GM12878 (cell line): ENCODE results near the gene ARHGEF3. TPM values are rescaled to one million over a fixed set of nuclear protein-coding genes. Genes with fewer than 3 reads are reported as not detected.
A peak's percentile ranks its signal among the peaks of the same experiment; 100 is the strongest.

ENCODE experiments used
- BCLAF1 ChIP-seq: fragments of 450-650 bp; IDR thresholded peaks from 2 replicates; pipeline ENCODE4 v1.6.1; 2017; ENCODE audit warnings: antibody characterized with exemption, mild to moderate bottlenecking, moderate library complexity
- LARP7 ChIP-seq: fragments of 450-650 bp; IDR thresholded peaks from 2 replicates; pipeline ENCODE4 v1.6.1; 2017; ENCODE audit warnings: mild to moderate bottlenecking
- MEF2B ChIP-seq: fragments of 450-650 bp; IDR thresholded peaks from 2 replicates; pipeline ENCODE4 v1.6.1; 2018; ENCODE audit warnings: mild to moderate bottlenecking, moderate library complexity; ENCODE audit not compliant: partially characterized antibody, poor library complexity, severe bottlenecking
- MTA3 ChIP-seq: IDR thresholded peaks from 2 replicates; pipeline ENCODE4 v1.6.1; 2012; ENCODE audit warnings: low read length, inconsistent platforms, borderline replicate concordance
- MYC ChIP-seq: IDR thresholded peaks from 2 replicates; pipeline ENCODE4 v1.6.1; 2011; ENCODE audit warnings: mild to moderate bottlenecking, low read length, moderate library complexity, inconsistent platforms; ENCODE audit not compliant: insufficient read depth, insufficient replicate concordance, insufficient read length, severe bottlenecking
- NR2C1 ChIP-seq: fragments of 450-650 bp; IDR thresholded peaks from 2 replicates; pipeline ENCODE4 v1.6.1; 2017; ENCODE audit warnings: antibody characterized with exemption, mild to moderate bottlenecking, moderate library complexity
- RB1 ChIP-seq: fragments of 450-650 bp; formaldehyde crosslinking; IDR thresholded peaks from 2 replicates; pipeline ENCODE4 v1.6.1; 2017; ENCODE audit warnings: mild to moderate bottlenecking, borderline replicate concordance
- RFX5 ChIP-seq: IDR thresholded peaks from 2 replicates; pipeline ENCODE4 v1.6.1; 2011; ENCODE audit warnings: low read depth, low read length, improper control_type of control experiment
- SMAD5 ChIP-seq: IDR thresholded peaks from 2 replicates; pipeline ENCODE4 v1.6.1; 2016; ENCODE audit warnings: antibody characterized with exemption, low read depth
- TARDBP ChIP-seq: IDR thresholded peaks from 2 replicates; pipeline ENCODE4 v1.6.1; 2016; ENCODE audit warnings: borderline replicate concordance
- USF2 ChIP-seq: IDR thresholded peaks from 2 replicates; pipeline ENCODE4 v1.6.1; 2011; ENCODE audit warnings: low read depth, low read length, improper control_type of control experiment, borderline replicate concordance
- ZNF217 ChIP-seq: fragments of 450-650 bp; IDR thresholded peaks from 2 replicates; pipeline ENCODE4 v1.6.1; 2017; ENCODE audit warnings: antibody characterized with exemption, mild to moderate bottlenecking
- ZNF274 ChIP-seq: IDR thresholded peaks from one replicate; pipeline ENCODE4 v1.8.0; 2011; ENCODE audit not compliant: insufficient read length, insufficient read depth
- ZSCAN29 ChIP-seq: fragments of 450-650 bp; IDR thresholded peaks from 2 replicates; pipeline ENCODE4 v1.6.1; 2017; ENCODE audit warnings: mild to moderate bottlenecking, moderate library complexity
- polyA plus RNA-seq, 11 experiments: library from polyadenylated mRNA; depleted of rRNA in 4 of 11; unstranded in 6 of 11; stranded (reverse) in 5 of 11; fragments of >200 nt; fragmentation: Nextera tagmentation in 4 of 11; fragmentation: Illumina TruSeq in 1 of 11; extraction: Ambion mirVana in 4 of 11; extraction: Trizol in 1 of 11; gene quantifications; 1 replicate in 1 of 11; 2 replicates in 10 of 11; pipeline versions ENCODE4 v1.2.1 to v1.2.3, GENCODE V29; 2011 to 2016; ENCODE audit warnings: inconsistent platforms in 2 of 11, missing spikeins in 2 of 11, low read depth in 1 of 11
- total RNA-seq, 4 experiments: library from RNA; depleted of rRNA in 3 of 4; stranded (reverse); fragments of >200 nt in 3 of 4; fragmentation: Illumina TruSeq in 1 of 4; extraction: Trizol in 1 of 4; gene quantifications; 2 replicates each; pipeline versions ENCODE4 v1.2.1 to v1.2.3, GENCODE V29; 2013 to 2021
- TF ChIP-seq, protein P1 (sequence below): fragments of 150-350 bp; IDR thresholded peaks from 2 replicates; pipeline ENCODE4 v1.6.1; 2014; ENCODE audit warnings: mild to moderate bottlenecking, low read depth, low read length
- TF ChIP-seq, protein P2 (sequence below): fragments of 450-650 bp; formaldehyde crosslinking; IDR thresholded peaks from 2 replicates; pipeline ENCODE4 v1.4.0; 2022; ENCODE audit warnings: mild to moderate bottlenecking, moderate library complexity
- TF ChIP-seq, protein P3 (sequence below): fragments of 450-650 bp; IDR thresholded peaks from 2 replicates; pipeline ENCODE4 v1.6.1; 2017; ENCODE audit warnings: mild to moderate bottlenecking, moderate library complexity

The ARHGEF3 gene
- total and polyA plus RNA-seq, 10 of the 15 experiments (the other 5 are each of a cell fraction or from before 2014, with no cell fraction given): 21.8 to 78.7 (median 56.2) TPM

GRCh38 chr3:56800130-56800831 is 1.5 kb downstream of the ARHGEF3 start (continued):
- no peak for TF ChIP-seq SMAD5
- TF ChIP-seq, protein P1, sequence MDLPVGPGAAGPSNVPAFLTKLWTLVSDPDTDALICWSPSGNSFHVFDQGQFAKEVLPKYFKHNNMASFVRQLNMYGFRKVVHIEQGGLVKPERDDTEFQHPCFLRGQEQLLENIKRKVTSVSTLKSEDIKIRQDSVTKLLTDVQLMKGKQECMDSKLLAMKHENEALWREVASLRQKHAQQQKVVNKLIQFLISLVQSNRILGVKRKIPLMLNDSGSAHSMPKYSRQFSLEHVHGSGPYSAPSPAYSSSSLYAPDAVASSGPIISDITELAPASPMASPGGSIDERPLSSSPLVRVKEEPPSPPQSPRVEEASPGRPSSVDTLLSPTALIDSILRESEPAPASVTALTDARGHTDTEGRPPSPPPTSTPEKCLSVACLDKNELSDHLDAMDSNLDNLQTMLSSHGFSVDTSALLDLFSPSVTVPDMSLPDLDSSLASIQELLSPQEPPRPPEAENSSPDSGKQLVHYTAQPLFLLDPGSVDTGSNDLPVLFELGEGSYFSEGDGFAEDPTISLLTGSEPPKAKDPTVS: no peak
- no peak for TF ChIP-seq MYC
- no peak for TF ChIP-seq ZNF217
- no peak for TF ChIP-seq ZSCAN29
- TF ChIP-seq RFX5: no peak
- TF ChIP-seq, protein P2, sequence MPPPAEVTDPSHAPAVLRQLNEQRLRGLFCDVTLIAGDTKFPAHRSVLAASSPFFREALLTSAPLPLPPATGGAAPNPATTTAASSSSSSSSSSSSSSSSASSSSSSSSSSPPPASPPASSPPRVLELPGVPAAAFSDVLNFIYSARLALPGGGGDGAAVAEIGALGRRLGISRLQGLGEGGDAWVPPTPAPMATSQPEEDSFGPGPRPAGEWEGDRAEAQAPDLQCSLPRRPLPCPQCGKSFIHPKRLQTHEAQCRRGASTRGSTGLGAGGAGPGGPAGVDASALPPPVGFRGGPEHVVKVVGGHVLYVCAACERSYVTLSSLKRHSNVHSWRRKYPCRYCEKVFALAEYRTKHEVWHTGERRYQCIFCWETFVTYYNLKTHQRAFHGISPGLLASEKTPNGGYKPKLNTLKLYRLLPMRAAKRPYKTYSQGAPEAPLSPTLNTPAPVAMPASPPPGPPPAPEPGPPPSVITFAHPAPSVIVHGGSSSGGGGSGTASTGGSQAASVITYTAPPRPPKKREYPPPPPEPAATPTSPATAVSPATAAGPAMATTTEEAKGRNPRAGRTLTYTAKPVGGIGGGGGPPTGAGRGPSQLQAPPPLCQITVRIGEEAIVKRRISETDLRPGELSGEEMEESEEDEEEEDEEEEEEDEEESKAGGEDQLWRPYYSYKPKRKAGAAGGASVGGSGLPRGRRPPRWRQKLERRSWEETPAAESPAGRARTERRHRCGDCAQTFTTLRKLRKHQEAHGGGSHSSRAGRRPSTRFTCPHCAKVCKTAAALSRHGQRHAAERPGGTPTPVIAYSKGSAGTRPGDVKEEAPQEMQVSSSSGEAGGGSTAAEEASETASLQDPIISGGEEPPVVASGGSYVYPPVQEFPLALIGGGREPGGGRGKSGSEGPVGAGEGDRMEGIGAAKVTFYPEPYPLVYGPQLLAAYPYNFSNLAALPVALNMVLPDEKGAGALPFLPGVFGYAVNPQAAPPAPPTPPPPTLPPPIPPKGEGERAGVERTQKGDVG (CRISPR knock-in tag): no peak
- TF ChIP-seq TARDBP: no peak
- no peak for TF ChIP-seq BCLAF1
- TF ChIP-seq LARP7: no peak
- TF ChIP-seq, protein P3, sequence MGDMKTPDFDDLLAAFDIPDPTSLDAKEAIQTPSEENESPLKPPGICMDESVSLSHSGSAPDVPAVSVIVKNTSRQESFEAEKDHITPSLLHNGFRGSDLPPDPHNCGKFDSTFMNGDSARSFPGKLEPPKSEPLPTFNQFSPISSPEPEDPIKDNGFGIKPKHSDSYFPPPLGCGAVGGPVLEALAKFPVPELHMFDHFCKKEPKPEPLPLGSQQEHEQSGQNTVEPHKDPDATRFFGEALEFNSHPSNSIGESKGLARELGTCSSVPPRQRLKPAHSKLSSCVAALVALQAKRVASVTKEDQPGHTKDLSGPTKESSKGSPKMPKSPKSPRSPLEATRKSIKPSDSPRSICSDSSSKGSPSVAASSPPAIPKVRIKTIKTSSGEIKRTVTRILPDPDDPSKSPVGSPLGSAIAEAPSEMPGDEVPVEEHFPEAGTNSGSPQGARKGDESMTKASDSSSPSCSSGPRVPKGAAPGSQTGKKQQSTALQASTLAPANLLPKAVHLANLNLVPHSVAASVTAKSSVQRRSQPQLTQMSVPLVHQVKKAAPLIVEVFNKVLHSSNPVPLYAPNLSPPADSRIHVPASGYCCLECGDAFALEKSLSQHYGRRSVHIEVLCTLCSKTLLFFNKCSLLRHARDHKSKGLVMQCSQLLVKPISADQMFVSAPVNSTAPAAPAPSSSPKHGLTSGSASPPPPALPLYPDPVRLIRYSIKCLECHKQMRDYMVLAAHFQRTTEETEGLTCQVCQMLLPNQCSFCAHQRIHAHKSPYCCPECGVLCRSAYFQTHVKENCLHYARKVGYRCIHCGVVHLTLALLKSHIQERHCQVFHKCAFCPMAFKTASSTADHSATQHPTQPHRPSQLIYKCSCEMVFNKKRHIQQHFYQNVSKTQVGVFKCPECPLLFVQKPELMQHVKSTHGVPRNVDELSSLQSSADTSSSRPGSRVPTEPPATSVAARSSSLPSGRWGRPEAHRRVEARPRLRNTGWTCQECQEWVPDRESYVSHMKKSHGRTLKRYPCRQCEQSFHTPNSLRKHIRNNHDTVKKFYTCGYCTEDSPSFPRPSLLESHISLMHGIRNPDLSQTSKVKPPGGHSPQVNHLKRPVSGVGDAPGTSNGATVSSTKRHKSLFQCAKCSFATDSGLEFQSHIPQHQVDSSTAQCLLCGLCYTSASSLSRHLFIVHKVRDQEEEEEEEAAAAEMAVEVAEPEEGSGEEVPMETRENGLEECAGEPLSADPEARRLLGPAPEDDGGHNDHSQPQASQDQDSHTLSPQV: no peak
- no peak for TF ChIP-seq USF2
- TF ChIP-seq ZNF274: no peak
- TF ChIP-seq RB1: no peak
- peak; percentile 38 for TF ChIP-seq MEF2B
- no peak for TF ChIP-seq NR2C1
- peak; percentile 51; the same call in 1 of the 2 replicates for TF ChIP-seq MTA3
